Hair follicular keratinocyte (primary cell): ENCODE data around the gene ANKRD34B. TPM values are rescaled to one million over a fixed set of nuclear protein-coding genes. Genes with fewer than 3 reads are reported as not detected.

ENCODE experiments used
- total RNA-seq: library from RNA; depleted of rRNA; stranded (reverse); fragments of >200 nt; gene quantifications from 2 replicates; pipeline ENCODE4 v1.2.3, GENCODE V29; 2015

ANKRD34B gene
- not detected in 2 replicates for total RNA-seq

GRCh38 chr5:80569961-80570786 lies at the start of gene ANKRD34B:
Gene ANKRD34B (minus strand): TSS chr5:80570280. CDS start chr5:80560019, 10,261 bp downstream.

Other genes with a start within 250 kb of the ANKRD34B start
- 11.7 and 13.1 TPM in 2 replicates for gene ZFYVE16, start 162.2 kb downstream of the ANKRD34B start, total RNA-seq
- gene FAM151B, start 82.2 kb downstream of the ANKRD34B start, total RNA-seq: 0.19 and 1.2 TPM in 2 replicates
- 9.3 and 12.4 TPM in 2 replicates for gene MSH3, start 84.4 kb upstream of the ANKRD34B start, total RNA-seq
- 14.0 and 45.8 TPM in 2 replicates for gene DHFR, start 84.7 kb upstream of the ANKRD34B start, total RNA-seq